SK-N-SH (cell line): Measurements from ENCODE around the gene ANTKMT. TPM values are rescaled to one million over a fixed set of nuclear protein-coding genes. Genes with fewer than 3 reads are reported as not detected.

Source experiments
- CTCF ChIA-PET: fragments of 300-600, 350-600 bp; formaldehyde crosslinking; extraction: SDS; loops from one replicate; lab custom pipeline; 2021; lab: Yijun Ruan, JAX
- POLR2A ChIA-PET: fragments of 350-600 bp; sonication (Branson Sonifier 250); formaldehyde crosslinking; extraction: SDS; loops from one replicate; lab custom pipeline; 2020; ENCODE audit warnings: antibody characterized with exemption, inconsistent platforms; lab: Yijun Ruan, JAX
- DNase-seq: peaks from one replicate; pipeline ENCODE4 v3.0.0; 2012
- H2AFZ ChIP-seq: fragments of 200-600 bp; sonication (generic); 2 replicates; pipeline ENCODE4 v1.8.1; 2016; ENCODE audit warnings: antibody characterized with exemption, mild to moderate bottlenecking, low read depth
- H3F3A ChIP-seq: fragments of 200-600 bp; sonication (generic); replicated peaks from 2 replicates; pipeline ENCODE3; 2016; ENCODE audit warnings: antibody characterized with exemption, mild to moderate bottlenecking; ENCODE audit not compliant: insufficient read depth
- H3K27ac ChIP-seq, 2 experiments: fragments of 200-500 bp in 1 of 2; fragments of 200-600 bp in 1 of 2; sonication (Bioruptor generic) in 1 of 2; sonication (generic), shearing (Covaris generic) in 1 of 2; 2 replicates each; pipeline versions ENCODE4 v1.5.1 to v1.6.1; 2014 to 2016; ENCODE audit warnings: low read depth in 2 of 2, inconsistent platforms in 1 of 2, low read length in 1 of 2, mild to moderate bottlenecking in 1 of 2, mixed read lengths in 1 of 2
- H3K27me3 ChIP-seq: fragments of 200-600 bp; sonication (generic), shearing (Covaris generic); 2 replicates; pipeline ENCODE4 v1.6.1; 2016; ENCODE audit warnings: mixed run types; ENCODE audit not compliant: insufficient read depth
- H3K36me3 ChIP-seq, 2 experiments: fragments of 200-500 bp in 1 of 2; fragments of 200-600 bp in 1 of 2; sonication (Bioruptor generic) in 1 of 2; sonication (generic) in 1 of 2; replicated peaks in 1 of 2; 2 replicates each; pipeline versions ENCODE3 to v1.5.1; 2014 to 2016; ENCODE audit warnings: low read length in 1 of 2, mild to moderate bottlenecking in 1 of 2; ENCODE audit not compliant: insufficient read depth in 2 of 2, control insufficient read depth in 1 of 2
- H3K4me1 ChIP-seq, 2 experiments: fragments of 200-500 bp in 1 of 2; fragments of 200-600 bp in 1 of 2; sonication (Bioruptor generic) in 1 of 2; sonication (generic), shearing (Covaris generic) in 1 of 2; 2 replicates each; pipeline versions ENCODE4 v1.5.1 to v1.6.1; 2014 to 2016; ENCODE audit warnings: low read depth in 1 of 2, low read length in 1 of 2, mixed run types in 1 of 2; ENCODE audit not compliant: insufficient read depth in 2 of 2, control insufficient read depth in 1 of 2
- H3K4me2 ChIP-seq: fragments of 200-600 bp; sonication (generic), shearing (Covaris generic); 2 replicates; pipeline ENCODE4 v1.6.1; 2017; ENCODE audit warnings: mixed run types
- H3K4me3 ChIP-seq, 2 experiments: fragments of 200-500 bp in 1 of 2; fragments of 200-600 bp in 1 of 2; sonication (Bioruptor generic) in 1 of 2; sonication (generic), shearing (Covaris generic) in 1 of 2; 2 replicates each; pipeline versions ENCODE4 v1.5.1 to v1.8.1; 2014 to 2016; ENCODE audit warnings: low read depth in 2 of 2, inconsistent platforms in 1 of 2, low read length in 1 of 2, mild to moderate bottlenecking in 1 of 2, mixed read lengths in 1 of 2, moderate library complexity in 1 of 2
- H3K79me2 ChIP-seq: fragments of 200-600 bp; sonication (generic); 2 replicates; pipeline ENCODE4 v1.8.1; 2017; ENCODE audit warnings: mild to moderate bottlenecking; ENCODE audit not compliant: insufficient read depth
- H3K9ac ChIP-seq: fragments of 200-600 bp; sonication (generic); 2 replicates; pipeline ENCODE4 v1.6.1; 2017; ENCODE audit warnings: mixed run types
- H3K9me2 ChIP-seq: fragments of 200-600 bp; sonication (generic); 2 replicates; pipeline ENCODE4 v1.6.1; 2017; ENCODE audit warnings: mixed run types
- H3K9me3 ChIP-seq: fragments of 200-600 bp; sonication (generic); 2 replicates; pipeline ENCODE4 v1.6.1; 2017; ENCODE audit warnings: mixed run types, mild to moderate bottlenecking, moderate library complexity
- H4K20me1 ChIP-seq: fragments of 200-600 bp; sonication (generic); 2 replicates; pipeline ENCODE4 v1.6.1; 2017; ENCODE audit warnings: mild to moderate bottlenecking, mixed run types; ENCODE audit not compliant: insufficient read depth
- EZH2phosphoT487 ChIP-seq: fragments of 200-600 bp; sonication (generic); IDR thresholded peaks from 2 replicates; pipeline ENCODE4 v1.6.1; 2017; ENCODE audit warnings: low read depth, mixed run types, mild to moderate bottlenecking, antibody characterized with exemption, moderate library complexity, borderline replicate concordance
- JUND ChIP-seq: IDR thresholded peaks from 2 replicates; pipeline ENCODE4 v1.4.0; 2012
- MEF2A ChIP-seq: IDR thresholded peaks from 2 replicates; pipeline ENCODE4 v1.4.0; 2012; ENCODE audit warnings: low read depth, borderline replicate concordance
- RFX5 ChIP-seq: IDR thresholded peaks from 2 replicates; pipeline ENCODE4 v1.6.1; 2012; ENCODE audit warnings: mild to moderate bottlenecking, improper control_type of control experiment, low read length
- SMC3 ChIP-seq: IDR thresholded peaks from 2 replicates; pipeline ENCODE4 v1.6.1; 2012; ENCODE audit warnings: low read depth, low read length, improper control_type of control experiment
- USF2 ChIP-seq: fragments of 150-350 bp; IDR thresholded peaks from 2 replicates; pipeline ENCODE4 v1.6.1; 2017; ENCODE audit warnings: antibody characterized with exemption, low read length, low read depth, borderline replicate concordance
- WGBS: methylation state at CpG from one replicate; pipeline ENCODE4 v1.1.6; 2017; ENCODE audit warnings: low lambda C conversion rate; 5-methylcytosine and 5-hydroxymethylcytosine counted together
- polyA plus RNA-seq, 3 experiments: library from polyadenylated mRNA; depleted of rRNA; stranded (reverse); fragments of >200 nt; gene quantifications; 2 replicates each; pipeline ENCODE4 v1.2.3, GENCODE V29; 2012
- TF ChIP-seq, protein P1 (sequence below): IDR thresholded peaks from 2 replicates; pipeline ENCODE4 v1.6.1; 2012; ENCODE audit warnings: mild to moderate bottlenecking, low read depth, low read length, moderate library complexity
- TF ChIP-seq, protein P2 (sequence below): IDR thresholded peaks from 2 replicates; pipeline ENCODE4 v1.4.0; 2012; ENCODE audit warnings: low read depth, borderline replicate concordance

The ANTKMT gene
- polyA plus RNA-seq, 1 of the 3 experiments (the other 2 are of a cell fraction): 57.4 TPM

GRCh38 chr16:686459-687260 lies 34.3 kb upstream of the ANTKMT start (continued):
- TF ChIP-seq USF2 (no peak), SMC3 (no peak)
- TF ChIP-seq, protein P1, sequence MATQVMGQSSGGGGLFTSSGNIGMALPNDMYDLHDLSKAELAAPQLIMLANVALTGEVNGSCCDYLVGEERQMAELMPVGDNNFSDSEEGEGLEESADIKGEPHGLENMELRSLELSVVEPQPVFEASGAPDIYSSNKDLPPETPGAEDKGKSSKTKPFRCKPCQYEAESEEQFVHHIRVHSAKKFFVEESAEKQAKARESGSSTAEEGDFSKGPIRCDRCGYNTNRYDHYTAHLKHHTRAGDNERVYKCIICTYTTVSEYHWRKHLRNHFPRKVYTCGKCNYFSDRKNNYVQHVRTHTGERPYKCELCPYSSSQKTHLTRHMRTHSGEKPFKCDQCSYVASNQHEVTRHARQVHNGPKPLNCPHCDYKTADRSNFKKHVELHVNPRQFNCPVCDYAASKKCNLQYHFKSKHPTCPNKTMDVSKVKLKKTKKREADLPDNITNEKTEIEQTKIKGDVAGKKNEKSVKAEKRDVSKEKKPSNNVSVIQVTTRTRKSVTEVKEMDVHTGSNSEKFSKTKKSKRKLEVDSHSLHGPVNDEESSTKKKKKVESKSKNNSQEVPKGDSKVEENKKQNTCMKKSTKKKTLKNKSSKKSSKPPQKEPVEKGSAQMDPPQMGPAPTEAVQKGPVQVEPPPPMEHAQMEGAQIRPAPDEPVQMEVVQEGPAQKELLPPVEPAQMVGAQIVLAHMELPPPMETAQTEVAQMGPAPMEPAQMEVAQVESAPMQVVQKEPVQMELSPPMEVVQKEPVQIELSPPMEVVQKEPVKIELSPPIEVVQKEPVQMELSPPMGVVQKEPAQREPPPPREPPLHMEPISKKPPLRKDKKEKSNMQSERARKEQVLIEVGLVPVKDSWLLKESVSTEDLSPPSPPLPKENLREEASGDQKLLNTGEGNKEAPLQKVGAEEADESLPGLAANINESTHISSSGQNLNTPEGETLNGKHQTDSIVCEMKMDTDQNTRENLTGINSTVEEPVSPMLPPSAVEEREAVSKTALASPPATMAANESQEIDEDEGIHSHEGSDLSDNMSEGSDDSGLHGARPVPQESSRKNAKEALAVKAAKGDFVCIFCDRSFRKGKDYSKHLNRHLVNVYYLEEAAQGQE: no peak
- TF ChIP-seq, all 33 proteins: peak for 0

- Histone ChIP-seq H3K4me3 (no peak overlapping the region), H3K9me3 (no peaks in the 10 kb centered on the region), H3F3A (peaks cover 13% of the 10 kb centered on the region), H3K4me1 (peaks cover 9 to 43% of the 10 kb centered on the region in 2 experiments; a peak in 3 of 4 replicates), H3K9me2 (no peaks in the 10 kb centered on the region), H2AFZ (no peak overlapping the region), H3K4me2 (no peak overlapping the region), H3K9ac (no peak overlapping the region), H3K79me2 (peaks cover 24% of the 10 kb centered on the region), H3K27ac (no peak overlapping the region), H3K27me3 (no peaks in the 10 kb centered on the region), H4K20me1 (peaks cover 4% of the 10 kb centered on the region; the same call in 1 of the 2 replicates), H3K36me3 (peaks cover 4 to 25% of the 10 kb centered on the region in 2 experiments)
- WGBS: 95% methylated on average over 19 of the region's 19 CpGs
- ChIA-PET CTCF (interaction anchor here (1.4 to 5.9 kb wide), 4 partner anchors 12 to 34 kb away, joined by 3 to 38 read pairs (median 8); partner anchors contain the start of genes ANTKMT, RHBDL1 and RHOT2), POLR2A (interaction anchor here (0.9 kb wide), 1 partner anchor 12 kb away, joined by 3 read pairs; the partner anchor contains the start of gene RHBDL1)
- no peak for TF ChIP-seq EZH2phosphoT487
- no peak for TF ChIP-seq JUND
- TF ChIP-seq MEF2A: no peak
- TF ChIP-seq, protein P1: no peak
- TF ChIP-seq, protein P2, sequence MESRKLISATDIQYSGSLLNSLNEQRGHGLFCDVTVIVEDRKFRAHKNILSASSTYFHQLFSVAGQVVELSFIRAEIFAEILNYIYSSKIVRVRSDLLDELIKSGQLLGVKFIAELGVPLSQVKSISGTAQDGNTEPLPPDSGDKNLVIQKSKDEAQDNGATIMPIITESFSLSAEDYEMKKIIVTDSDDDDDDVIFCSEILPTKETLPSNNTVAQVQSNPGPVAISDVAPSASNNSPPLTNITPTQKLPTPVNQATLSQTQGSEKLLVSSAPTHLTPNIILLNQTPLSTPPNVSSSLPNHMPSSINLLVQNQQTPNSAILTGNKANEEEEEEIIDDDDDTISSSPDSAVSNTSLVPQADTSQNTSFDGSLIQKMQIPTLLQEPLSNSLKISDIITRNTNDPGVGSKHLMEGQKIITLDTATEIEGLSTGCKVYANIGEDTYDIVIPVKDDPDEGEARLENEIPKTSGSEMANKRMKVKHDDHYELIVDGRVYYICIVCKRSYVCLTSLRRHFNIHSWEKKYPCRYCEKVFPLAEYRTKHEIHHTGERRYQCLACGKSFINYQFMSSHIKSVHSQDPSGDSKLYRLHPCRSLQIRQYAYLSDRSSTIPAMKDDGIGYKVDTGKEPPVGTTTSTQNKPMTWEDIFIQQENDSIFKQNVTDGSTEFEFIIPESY: no peak
- TF ChIP-seq RFX5: no peak
- TF ChIP-seq, all 33 proteins: peak for 0
- no peak for DNase-seq
Observed at GRCh38 chr16:687499-687898, 33.4 kb upstream of the ANTKMT start.
